Measurements from ENCODE around the gene TSEN2. TPM values are rescaled to one million over a fixed set of nuclear protein-coding genes. Genes with fewer than 3 reads are reported as not detected.

The TSEN2 gene
- total RNA-seq, 2 experiments from 2014 or later = 33.2 to 41.4 TPM

- Histone ChIP-seq H3K79me2 (ENCODE audit: insufficient read depth, low read depth, low read length) (peaks cover 58% of the 10 kb centered on the region), H3K4me3 (ENCODE audit: low read depth, low read length, poor library complexity, severe bottlenecking) (no peak overlapping the region), H2AFZ (ENCODE audit: low read length) (no peak overlapping the region), H3K9me3 (ENCODE audit: low read length) (peaks cover 13% of the 10 kb centered on the region; the same call in 1 of the 2 replicates), H3K9me2 (ENCODE audit: insufficient read depth, low read length) (no peaks in the 10 kb centered on the region), H3K4me2 (ENCODE audit: low read length) (no peak overlapping the region), H3K36me3 (ENCODE audit: insufficient read depth, low read length) (peaks cover 49% of the 10 kb centered on the region), H3K4me1 (ENCODE audit: insufficient read depth, low read length, poor library complexity, severe bottlenecking) (peaks cover 6% of the 10 kb centered on the region), H3K27ac (ENCODE audit: low read depth, low read length, poor library complexity, severe bottlenecking) (no peak overlapping the region), H4K20me1 (ENCODE audit: insufficient read depth, low read length) (no peaks in the 10 kb centered on the region)
- ChIA-PET CTCF (ENCODE audit: unreplicated experiment) (no interaction called here), POLR2A (interaction anchor here (0.7 to 1.4 kb wide), 3 partner anchors 9 to 113 kb away, joined by 3 to 5 read pairs (median 4); no protein-coding TSS in a partner anchor)
- TF ChIP-seq CTCF (conservative IDR thresholded peaks at IDR 0.05; ENCODE audit: low read length) (no peak), EZH2phosphoT487 (IDR thresholded peaks at IDR 0.05; ENCODE audit: borderline replicate concordance, low read depth, low read length) (no peak)
- DNase-seq (ENCODE audit: low spot score) = no peak
- intact Hi-C loops (cut with micrococcal nuclease; ENCODE audit: unreplicated experiment) = no loop called here
- no TSS peak for BruUV-seq (replicated peaks)
These were observed 82.7 kb downstream of the TSEN2 start for GRCh38 chr3:12566976-12567375.

- ChIA-PET CTCF (ENCODE audit: unreplicated experiment) (no interaction called here), POLR2A (interaction anchor here (0.6 to 1.2 kb wide), 4 partner anchors 15 to 228 kb away, joined by 3 to 8 read pairs (median 3); no protein-coding TSS in a partner anchor)
- intact Hi-C loops (cut with micrococcal nuclease; ENCODE audit: unreplicated experiment) = no loop called here
- no TSS peak for BruUV-seq (replicated peaks)
- H3K4me3 ChIP-seq (ENCODE audit: low read depth, low read length, poor library complexity, severe bottlenecking) = no peak overlapping the region
- peaks cover 44% of the 10 kb centered on the region for H3K79me2 ChIP-seq (ENCODE audit: insufficient read depth, low read depth, low read length)
- no peak overlapping the region for H3K4me2 ChIP-seq (ENCODE audit: low read length)
- no peak overlapping the region for H2AFZ ChIP-seq (ENCODE audit: low read length)
- no peaks in the 10 kb centered on the region for H3K9me2 ChIP-seq (ENCODE audit: insufficient read depth, low read length)
- no peaks in the 10 kb centered on the region for H4K20me1 ChIP-seq (ENCODE audit: insufficient read depth, low read length)
- H3K4me1 ChIP-seq (ENCODE audit: insufficient read depth, low read length, poor library complexity, severe bottlenecking) = peaks cover 6% of the 10 kb centered on the region
- peaks cover 66% of the 10 kb centered on the region for H3K36me3 ChIP-seq (ENCODE audit: insufficient read depth, low read length)
- TF ChIP-seq EZH2phosphoT487 (IDR thresholded peaks at IDR 0.05; ENCODE audit: borderline replicate concordance, low read depth, low read length) (no peak), CTCF (conservative IDR thresholded peaks at IDR 0.05; ENCODE audit: low read length) (no peak)
- no peak overlapping the region for H3K27ac ChIP-seq (ENCODE audit: low read depth, low read length, poor library complexity, severe bottlenecking)
- no peak for DNase-seq (ENCODE audit: low spot score)
- H3K9me3 ChIP-seq (ENCODE audit: low read length) = peaks cover 13% of the 10 kb centered on the region; the same call in 1 of the 2 replicates
These were observed 84.5 kb downstream of the TSEN2 start for GRCh38 chr3:12568747-12569146.

- DNase-seq (ENCODE audit: low spot score) = no peak
- POLR2A ChIA-PET = interaction anchor here (1.2 kb wide), 1 partner anchor 47 kb away, joined by 3 read pairs; no protein-coding TSS in a partner anchor
- Histone ChIP-seq H3K4me2 (ENCODE audit: low read length) (no peak overlapping the region), H3K9me3 (ENCODE audit: low read length) (peaks cover 13% of the 10 kb centered on the region; the same call in 1 of the 2 replicates), H3K4me3 (ENCODE audit: low read depth, low read length, poor library complexity, severe bottlenecking) (no peak overlapping the region), H3K4me1 (ENCODE audit: insufficient read depth, low read length, poor library complexity, severe bottlenecking) (peaks cover 6% of the 10 kb centered on the region), H3K79me2 (ENCODE audit: insufficient read depth, low read depth, low read length) (peaks cover 35% of the 10 kb centered on the region), H3K9me2 (ENCODE audit: insufficient read depth, low read length) (no peaks in the 10 kb centered on the region), H3K27ac (ENCODE audit: low read depth, low read length, poor library complexity, severe bottlenecking) (no peak overlapping the region), H3K36me3 (ENCODE audit: insufficient read depth, low read length) (peaks cover 77% of the 10 kb centered on the region), H2AFZ (ENCODE audit: low read length) (no peak overlapping the region), H4K20me1 (ENCODE audit: insufficient read depth, low read length) (no peaks in the 10 kb centered on the region)
- CTCF ChIA-PET (ENCODE audit: unreplicated experiment) = interaction anchor here (0.6 kb wide), 1 partner anchor 562 kb away, joined by 3 read pairs; no protein-coding TSS in a partner anchor
- TF ChIP-seq EZH2phosphoT487 (IDR thresholded peaks at IDR 0.05; ENCODE audit: borderline replicate concordance, low read depth, low read length) = no peak
- no peak for TF ChIP-seq CTCF (conservative IDR thresholded peaks at IDR 0.05; ENCODE audit: low read length)
- intact Hi-C loops (cut with micrococcal nuclease; ENCODE audit: unreplicated experiment) = no loop called here
- no TSS peak for BruUV-seq (replicated peaks)
These were observed 85.6 kb downstream of the TSEN2 start for GRCh38 chr3:12569836-12570235.
